Neural progenitor cell (in vitro differentiated cells): Measurements from ENCODE around the gene NFATC2IP. TPM values are rescaled to one million over a fixed set of nuclear protein-coding genes. Genes with fewer than 3 reads are reported as not detected.
"Not testable (repeated sequence)": the region's sequence is repeated elsewhere in the genome, so short reads cannot be mapped to it uniquely, and the experiment has no call there.

Experiments used
- DNase-seq: peaks from one replicate; pipeline ENCODE4 v3.0.0-alpha.2; 2016; ENCODE audit warnings: low spot score
- H2AFZ ChIP-seq: fragments of 200-600 bp; sonication (generic); replicated peaks from 2 replicates; pipeline ENCODE4 v1.6.1; 2016; ENCODE audit warnings: antibody characterized with exemption
- H3F3A ChIP-seq: fragments of 200-600 bp; sonication (generic); 2 replicates; pipeline ENCODE4 v1.6.1; 2016; ENCODE audit warnings: antibody characterized with exemption, low read depth
- H3K27ac ChIP-seq: fragments of 200-600 bp; sonication (generic); 2 replicates; pipeline ENCODE4 v1.5.1; 2016; ENCODE audit warnings: mild to moderate bottlenecking
- H3K27me3 ChIP-seq: fragments of 200-600 bp; sonication (generic); 2 replicates; pipeline ENCODE4 v1.6.1; 2016; ENCODE audit warnings: mild to moderate bottlenecking, moderate library complexity
- H3K36me3 ChIP-seq: fragments of 200-600 bp; sonication (generic); 2 replicates; pipeline ENCODE4 v1.5.1; 2016
- H3K4me1 ChIP-seq: fragments of 200-600 bp; sonication (generic); 2 replicates; pipeline ENCODE4 v1.6.1; 2016; ENCODE audit warnings: mixed run types
- H3K4me2 ChIP-seq: fragments of 200-600 bp; sonication (generic); 2 replicates; pipeline ENCODE4 v1.6.1; 2016
- H3K4me3 ChIP-seq: fragments of 200-600 bp; sonication (generic); 2 replicates; pipeline ENCODE4 v1.5.1; 2016
- H3K79me2 ChIP-seq: fragments of 200-600 bp; sonication (generic); 2 replicates; pipeline ENCODE4 v1.6.1; 2016; ENCODE audit warnings: low read depth
- H3K9ac ChIP-seq: fragments of 200-600 bp; sonication (generic); 2 replicates; pipeline ENCODE4 v1.6.1; 2016
- H3K9me3 ChIP-seq: fragments of 200-600 bp; sonication (generic); 2 replicates; pipeline ENCODE4 v1.5.1; 2016; ENCODE audit warnings: low read depth
- H4K20me1 ChIP-seq: fragments of 200-600 bp; sonication (generic); 2 replicates; pipeline ENCODE4 v1.6.1; 2016; ENCODE audit warnings: low read depth
- H3K27ac Mint-ChIP-seq: 3 replicates; pipeline ENCODE4 v1.8.0; 2021; ENCODE audit warnings: mixed read lengths
- H3K27me3 Mint-ChIP-seq: 2 replicates; pipeline ENCODE4 v1.8.0; 2022; ENCODE audit warnings: low read depth, mild to moderate bottlenecking, inconsistent platforms, moderate library complexity, mixed read lengths; ENCODE audit not compliant: insufficient read depth
- H3K36me3 Mint-ChIP-seq: 3 replicates; pipeline ENCODE4 v1.8.0; 2021; ENCODE audit warnings: mixed read lengths
- H3K4me1 Mint-ChIP-seq: 3 replicates; pipeline ENCODE4 v1.8.0; 2021; ENCODE audit warnings: mixed read lengths
- H3K4me3 Mint-ChIP-seq: 3 replicates; pipeline ENCODE4 v1.8.0; 2021; ENCODE audit warnings: mild to moderate bottlenecking, moderate library complexity, mixed read lengths
- H3K9me3 Mint-ChIP-seq: 3 replicates; pipeline ENCODE4 v1.8.0; 2020; ENCODE audit warnings: mixed read lengths
- EZH2 ChIP-seq: fragments of 200-600 bp; sonication (generic); IDR thresholded peaks from 2 replicates; pipeline ENCODE4 v1.6.1; 2017; ENCODE audit warnings: antibody characterized with exemption, mild to moderate bottlenecking, moderate library complexity
- EZH2phosphoT487 ChIP-seq: fragments of 200-600 bp; sonication (generic); IDR thresholded peaks from 2 replicates; pipeline ENCODE4 v1.6.1; 2017; ENCODE audit warnings: antibody characterized with exemption
- total RNA-seq: library from RNA; depleted of rRNA; stranded (reverse); fragments of >200 nt; gene quantifications from 2 replicates; pipeline ENCODE4 v1.2.3, GENCODE V29; 2015; ENCODE audit warnings: low replicate concordance
- TF ChIP-seq, protein P1 (sequence below): fragments of 200-600 bp; sonication (generic); IDR thresholded peaks from 2 replicates; pipeline ENCODE4 v1.5.1; 2017; ENCODE audit warnings: antibody characterized with exemption, mild to moderate bottlenecking

The NFATC2IP gene
- total RNA-seq, 1 donor from 2014 or later, result 33.2 TPM

DNA sequence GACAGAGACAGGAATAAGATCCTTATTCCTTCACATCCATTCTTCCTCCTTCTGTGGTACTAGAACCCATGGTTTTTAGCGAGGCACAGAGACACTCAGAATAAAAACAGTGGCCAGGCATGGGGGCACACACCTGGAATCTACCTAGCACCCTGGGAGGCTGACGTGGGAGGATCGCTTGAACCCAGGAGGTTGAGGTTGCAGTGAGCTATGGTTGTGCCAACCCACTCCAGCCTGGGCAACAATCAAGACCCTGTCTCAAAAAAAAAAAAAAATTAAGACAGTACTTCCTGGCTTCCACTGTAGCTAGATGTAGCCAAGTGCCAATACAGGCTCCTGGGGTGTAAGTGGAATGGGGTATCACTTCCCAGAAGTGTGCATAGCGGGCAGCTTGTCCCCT lies 16.4 kb downstream of the NFATC2IP start:
- no peaks in the 10 kb centered on the region for H3K9me3 ChIP-seq
- H3K27ac Mint-ChIP-seq, result no peak overlapping the region
- H3F3A ChIP-seq, result no peaks in the 10 kb centered on the region
- peaks cover 6% of the 10 kb centered on the region for H3K27me3 Mint-ChIP-seq
- H3K4me1 ChIP-seq, result no peaks in the 10 kb centered on the region
- no peak overlapping the region for H3K9ac ChIP-seq
- no peak overlapping the region for H3K27ac ChIP-seq
- no peaks in the 10 kb centered on the region for H3K4me1 Mint-ChIP-seq
- no peak overlapping the region for H3K4me2 ChIP-seq
- no peaks in the 10 kb centered on the region for H4K20me1 ChIP-seq
- no peak overlapping the region for H2AFZ ChIP-seq
- no peak overlapping the region for H3K4me3 Mint-ChIP-seq
- no peaks in the 10 kb centered on the region for H3K36me3 ChIP-seq
- H3K79me2 ChIP-seq, result no peaks in the 10 kb centered on the region
- no peak for DNase-seq
- peaks cover 11% of the 10 kb centered on the region for H3K36me3 Mint-ChIP-seq
- no peaks in the 10 kb centered on the region for H3K9me3 Mint-ChIP-seq
- TF ChIP-seq EZH2phosphoT487 (no peak), EZH2 (no peak)
- TF ChIP-seq, protein P1, sequence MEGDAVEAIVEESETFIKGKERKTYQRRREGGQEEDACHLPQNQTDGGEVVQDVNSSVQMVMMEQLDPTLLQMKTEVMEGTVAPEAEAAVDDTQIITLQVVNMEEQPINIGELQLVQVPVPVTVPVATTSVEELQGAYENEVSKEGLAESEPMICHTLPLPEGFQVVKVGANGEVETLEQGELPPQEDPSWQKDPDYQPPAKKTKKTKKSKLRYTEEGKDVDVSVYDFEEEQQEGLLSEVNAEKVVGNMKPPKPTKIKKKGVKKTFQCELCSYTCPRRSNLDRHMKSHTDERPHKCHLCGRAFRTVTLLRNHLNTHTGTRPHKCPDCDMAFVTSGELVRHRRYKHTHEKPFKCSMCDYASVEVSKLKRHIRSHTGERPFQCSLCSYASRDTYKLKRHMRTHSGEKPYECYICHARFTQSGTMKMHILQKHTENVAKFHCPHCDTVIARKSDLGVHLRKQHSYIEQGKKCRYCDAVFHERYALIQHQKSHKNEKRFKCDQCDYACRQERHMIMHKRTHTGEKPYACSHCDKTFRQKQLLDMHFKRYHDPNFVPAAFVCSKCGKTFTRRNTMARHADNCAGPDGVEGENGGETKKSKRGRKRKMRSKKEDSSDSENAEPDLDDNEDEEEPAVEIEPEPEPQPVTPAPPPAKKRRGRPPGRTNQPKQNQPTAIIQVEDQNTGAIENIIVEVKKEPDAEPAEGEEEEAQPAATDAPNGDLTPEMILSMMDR, result no peak
- no peak overlapping the region for H3K4me3 ChIP-seq
- no peaks in the 10 kb centered on the region for H3K27me3 ChIP-seq

DNA sequence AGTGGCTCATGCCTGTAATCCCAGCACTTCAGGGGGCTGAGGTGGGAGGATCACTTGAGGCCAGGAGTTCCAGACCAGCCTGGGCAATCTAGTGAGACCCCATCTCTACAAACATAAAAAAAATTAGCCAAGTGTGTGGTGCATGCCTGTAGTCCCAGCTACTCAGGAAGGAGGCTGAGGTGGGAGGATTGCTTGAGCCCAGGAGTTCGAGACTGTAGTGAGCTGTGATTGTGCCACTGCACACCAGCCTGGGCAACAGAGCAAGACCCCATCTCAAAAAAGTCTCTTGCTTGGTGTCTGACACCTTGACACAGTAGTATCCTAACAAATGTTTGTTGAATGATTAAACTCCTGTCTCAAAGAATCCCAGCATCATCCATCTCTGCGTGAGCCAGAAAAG lies 19.0 kb downstream of the NFATC2IP start:
- H3K4me1 Mint-ChIP-seq, H3K36me3 Mint-ChIP-seq, H3K4me3 ChIP-seq, H2AFZ ChIP-seq, H3K27ac ChIP-seq, H3K27ac Mint-ChIP-seq, H3K27me3 Mint-ChIP-seq, H3K79me2 ChIP-seq, H4K20me1 ChIP-seq, H3K9me3 Mint-ChIP-seq, H3F3A ChIP-seq, H3K4me3 Mint-ChIP-seq, H3K27me3 ChIP-seq, H3K9me3 ChIP-seq, H3K36me3 ChIP-seq, H3K4me1 ChIP-seq, H3K4me2 ChIP-seq, DNase-seq, H3K9ac ChIP-seq: not testable (repeated sequence)

DNA sequence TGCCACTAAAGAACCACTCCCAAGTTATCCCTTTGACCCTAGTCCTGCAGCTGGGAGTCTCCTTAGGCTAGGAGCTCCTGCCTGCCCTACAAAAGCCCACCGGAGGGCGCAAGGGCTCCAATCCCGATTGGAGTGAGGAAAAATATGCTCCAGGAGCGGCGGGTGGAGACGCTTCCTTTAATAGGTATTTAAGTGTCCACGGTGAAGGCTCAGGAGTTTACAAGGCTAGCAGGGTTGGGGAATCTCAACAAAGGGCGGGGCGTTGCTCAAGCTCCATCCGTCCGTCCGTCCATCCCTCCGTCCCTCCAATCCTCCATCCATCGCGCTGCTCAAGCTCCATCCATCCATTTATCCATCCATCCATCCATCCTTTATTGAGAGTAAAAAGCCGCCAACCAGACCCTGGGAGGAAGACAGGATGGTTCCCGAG lies 23.3 kb downstream of the NFATC2IP start:
- Mint-ChIP-seq H3K36me3 (peaks cover 2% of the 10 kb centered on the region), H3K9me3 (no peaks in the 10 kb centered on the region), H3K4me3 (peak overlapping the region; percentile 95), H3K4me1 (peaks cover 11% of the 10 kb centered on the region), H3K27me3 (peaks cover 2% of the 10 kb centered on the region), H3K27ac (peak overlapping the region; percentile 87)
- peak overlapping the region; percentile 92 for H2AFZ ChIP-seq
- peak overlapping the region; percentile 61 for H3K9ac ChIP-seq
- peaks cover 8% of the 10 kb centered on the region for H3F3A ChIP-seq
- peaks cover 12% of the 10 kb centered on the region for H3K79me2 ChIP-seq
- no peaks in the 10 kb centered on the region for H3K36me3 ChIP-seq
- peak overlapping the region; percentile 91 for H3K27ac ChIP-seq
- no peaks in the 10 kb centered on the region for H3K27me3 ChIP-seq
- H3K4me2 ChIP-seq, result peak overlapping the region; percentile 86
- peak overlapping the region; percentile 87 for H3K4me3 ChIP-seq
- TF ChIP-seq EZH2, result no peak
- TF ChIP-seq, protein P1, result peak; percentile 83
- no peaks in the 10 kb centered on the region for H4K20me1 ChIP-seq
- no peaks in the 10 kb centered on the region for H3K9me3 ChIP-seq
- peak; percentile 88 for DNase-seq
- peaks cover 5% of the 10 kb centered on the region for H3K4me1 ChIP-seq

DNA sequence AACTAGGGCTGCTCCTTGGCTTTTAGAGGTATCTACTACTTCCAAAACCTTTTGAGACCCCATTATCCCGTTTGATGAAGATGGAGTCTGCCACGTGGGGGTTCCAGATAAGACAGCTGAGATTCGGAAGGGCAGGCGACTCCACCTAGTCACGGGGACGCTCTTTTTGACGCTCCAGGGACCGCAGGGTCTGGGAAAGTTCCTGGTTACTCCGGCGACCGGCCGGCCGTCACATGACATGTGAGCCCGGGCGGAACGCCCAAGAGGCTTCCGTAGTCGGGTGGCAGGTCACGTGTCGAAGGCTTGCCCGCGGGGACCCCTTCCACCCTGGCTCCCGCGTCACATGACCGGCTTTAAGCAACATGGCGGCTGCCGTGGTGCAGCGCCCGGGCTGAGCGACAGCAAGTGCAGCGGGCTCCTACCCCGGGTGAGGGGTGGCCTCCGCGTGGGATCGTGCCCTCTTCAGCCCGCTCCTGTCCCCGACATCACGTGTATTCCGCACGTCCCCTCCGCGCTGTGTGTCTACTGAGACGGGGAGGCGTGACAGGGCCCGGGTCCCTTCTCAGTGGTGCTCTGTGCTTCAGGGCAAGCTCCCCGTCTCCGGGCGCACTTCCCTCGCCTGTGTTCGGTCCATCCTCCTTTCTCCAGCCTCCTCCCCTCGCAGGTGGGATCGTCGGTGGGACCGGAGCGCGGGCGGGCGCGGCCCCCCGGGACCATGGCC lies 23.9 kb downstream of the NFATC2IP start, which contains the start of gene SPNS1:
TSS of gene SPNS1 (plus strand) at position 342 of the 721 bp plus-strand sequence. CDS start at position 716, 374 bp downstream.
- Histone ChIP-seq H3K36me3 (no peaks in the 10 kb centered on the region), H3F3A (peaks cover 8% of the 10 kb centered on the region), H4K20me1 (no peaks in the 10 kb centered on the region), H3K9me3 (no peaks in the 10 kb centered on the region), H3K4me1 (peaks cover 5% of the 10 kb centered on the region), H3K79me2 (peaks cover 12% of the 10 kb centered on the region), H3K4me3 (peak within 1 kb of the TSS; percentile 87), H3K4me2 (peak within 1 kb of the TSS; percentile 86), H3K27ac (peak within 1 kb of the TSS; percentile 91), H3K27me3 (no peaks in the 10 kb centered on the region), H2AFZ (peak within 1 kb of the TSS; percentile 92), H3K9ac (peak within 1 kb of the TSS; percentile 84)
- no peak for TF ChIP-seq EZH2phosphoT487
- TF ChIP-seq EZH2, result no peak
- TF ChIP-seq, protein P1, result no peak
- Mint-ChIP-seq H3K4me3 (peak within 1 kb of the TSS; percentile 95), H3K4me1 (peaks cover 11% of the 10 kb centered on the region), H3K27ac (peak within 1 kb of the TSS; percentile 87), H3K9me3 (no peaks in the 10 kb centered on the region), H3K27me3 (peaks cover 2% of the 10 kb centered on the region), H3K36me3 (peaks cover 2% of the 10 kb centered on the region)
- peak; percentile 99 for DNase-seq
